GM10248 (cell line): Measurements from ENCODE around the gene GLB1L.
"Not testable (repeated sequence)": the region's sequence is repeated elsewhere in the genome, so short reads cannot be mapped to it uniquely, and the experiment has no call there.

Experiments
- CTCF ChIA-PET: fragments of 300-600 bp; sonication (Branson Sonifier 250); formaldehyde crosslinking; extraction: SDS; loops from one replicate; lab custom pipeline; 2021; ENCODE audit warnings: antibody characterized with exemption; lab: Yijun Ruan, JAX
- POLR2A ChIA-PET: fragments of 350-650 bp; sonication (Branson Sonifier 250); formaldehyde crosslinking; extraction: SDS; loops from one replicate; lab custom pipeline; 2020; ENCODE audit warnings: antibody characterized with exemption; lab: Yijun Ruan, JAX
- DNase-seq: peaks from one replicate; pipeline ENCODE4 v3.0.0; 2012; ENCODE audit errors: extremely low spot score
- CTCF ChIP-seq: IDR thresholded peaks from 2 replicates; pipeline ENCODE4 v1.5.1; 2012; ENCODE audit warnings: mild to moderate bottlenecking, low read depth; ENCODE audit errors: extremely low read depth, missing control alignments, control extremely low read depth

The GLB1L gene

GRCh38 chr2:219207134-219207883, 37.9 kb downstream of the GLB1L start:
- ChIA-PET CTCF (interaction anchor here (1.2 to 2.4 kb wide), 6 partner anchors 13 to 149 kb away, joined by 4 to 10 read pairs (median 6); partner anchors contain the start of gene NHEJ1), POLR2A (interaction anchor here (1.0 to 3.1 kb wide), 3 partner anchors 9 to 47 kb away, joined by 3 to 16 read pairs (median 12); partner anchors contain the start of genes CNPPD1, TUBA4A and TUBA4B)
- no peak for DNase-seq
- no peak for TF ChIP-seq CTCF

- no peak for TF ChIP-seq CTCF
- DNase-seq = peak; percentile 99
- POLR2A ChIA-PET = interaction anchor here (1.0 to 3.1 kb wide), 5 partner anchors 10 to 47 kb away, joined by 3 to 16 read pairs (median 4); partner anchors contain the start of genes ANKZF1, ATG9A, CNPPD1 and TUBA4A
- CTCF ChIA-PET = interaction anchor here (0.7 to 2.4 kb wide), 18 partner anchors 10 to 227 kb away, joined by 3 to 8 read pairs (median 4); partner anchors contain the start of gene NHEJ1
These were observed 38.7 kb downstream of the GLB1L start, which contains the start of gene ZFAND2B for GRCh38 chr2:219206328-219207133. ZFAND2B (plus strand) TSS chr2:219206782; CDS start chr2:219206988, 206 bp downstream.

- CTCF ChIA-PET = interaction anchor here (0.7 to 2.4 kb wide), 18 partner anchors 9 to 226 kb away, joined by 3 to 8 read pairs (median 4); partner anchors contain the start of gene NHEJ1
- POLR2A ChIA-PET = interaction anchor here (1.0 to 3.1 kb wide), 4 partner anchors 23 to 48 kb away, joined by 3 to 16 read pairs (median 8); partner anchors contain the start of genes ANKZF1, ATG9A, CNPPD1 and TUBA4A
- no peak for DNase-seq
- TF ChIP-seq CTCF = no peak
These were observed 39.3 kb downstream of the GLB1L start for GRCh38 chr2:219205981-219206327.

- no peak for DNase-seq
- ChIA-PET POLR2A (no interaction called here), CTCF (interaction anchor here (1.4 to 2.4 kb wide), 2 partner anchors 23 to 90 kb away, joined by 6 to 8 read pairs; no protein-coding TSS in a partner anchor)
- TF ChIP-seq CTCF = no peak
These were observed 40.1 kb downstream of the GLB1L start for GRCh38 chr2:219205165-219205538.

GRCh38 chr2:219204425-219205164, 40.6 kb downstream of the GLB1L start:
- TF ChIP-seq CTCF = no peak
- DNase-seq = no peak
- ChIA-PET POLR2A (no interaction called here), CTCF (interaction anchor here (1.2 to 2.2 kb wide), 5 partner anchors 15 to 90 kb away, joined by 3 to 8 read pairs (median 3); partner anchors contain the start of genes ANKZF1 and ATG9A)

GRCh38 chr2:219201331-219201730, 43.9 kb downstream of the GLB1L start:
- DNase-seq, POLR2A ChIA-PET: not testable (repeated sequence)
- CTCF ChIA-PET = interaction anchor here (0.7 to 1.9 kb wide), 2 partner anchors 10 to 93 kb away, joined by 3 to 7 read pairs; no protein-coding TSS in a partner anchor

GRCh38 chr2:219200502-219201326, 44.5 kb downstream of the GLB1L start:
- DNase-seq = not testable (repeated sequence)
- CTCF ChIA-PET = interaction anchor here (0.7 to 2.0 kb wide), 5 partner anchors 10 to 94 kb away, joined by 3 to 7 read pairs (median 3); no protein-coding TSS in a partner anchor
- POLR2A ChIA-PET = interaction anchor here (0.6 kb wide), 1 partner anchor 12 kb away, joined by 3 read pairs; no protein-coding TSS in a partner anchor
